Measurements from ENCODE around the gene RANBP10. TPM values are rescaled to one million over a fixed set of nuclear protein-coding genes. Genes with fewer than 3 reads are reported as not detected.
"Not testable (repeated sequence)": the region's sequence is repeated elsewhere in the genome, so short reads cannot be mapped to it uniquely, and the experiment has no call there.

RANBP10 gene
- total RNA-seq, result 34.4 and 36.4 TPM in 2 replicates

- intact Hi-C loops (cut with micrococcal nuclease), result loop anchor here (1.0 to 5.0 kb wide), 19 partner anchors 10 to 579 kb away; partner anchors contain the start of genes ACD, ATP6V0D1, C16orf86 and CTCF
These were observed at the start of gene RANBP10, which contains the start of gene TSNAXIP1 for GRCh38 chr16:67806428-67807147. RANBP10 (minus strand) TSS chr16:67806560; CDS start chr16:67806536, 24 bp downstream. TSNAXIP1 (plus strand) TSS chr16:67806889; CDS start chr16:67807150, 261 bp downstream.

- intact Hi-C loops (cut with micrococcal nuclease), result no loop called here
These were observed 49.4 kb upstream of the RANBP10 start for GRCh38 chr16:67855789-67856188.

GRCh38 chr16:67853670-67854069 lies 47.3 kb upstream of the RANBP10 start:
- intact Hi-C loops (cut with micrococcal nuclease), result no loop called here

GRCh38 chr16:67848118-67848517 lies 41.8 kb upstream of the RANBP10 start:
- intact Hi-C loops (cut with micrococcal nuclease), result loop anchor here (5.0 to 10.0 kb wide), 3 partner anchors 467 to 833 kb away; partner anchors contain the start of genes PRMT7 and SLC7A6OS

GRCh38 chr16:67847064-67847861 lies 40.9 kb upstream of the RANBP10 start, which contains the start of gene CENPT:
CENPT (minus strand) TSS chr16:67847693; CDS start chr16:67833859, 13,834 bp downstream.
- intact Hi-C loops (cut with micrococcal nuclease), result loop anchor here (5.0 to 10.0 kb wide), 3 partner anchors 468 to 832 kb away; partner anchors contain the start of genes PRMT7 and SLC7A6OS

GRCh38 chr16:67846320-67847063 lies 40.1 kb upstream of the RANBP10 start, which contains the start of gene NUTF2:
NUTF2 (plus strand) TSS chr16:67846933; CDS start chr16:67865131, 18,198 bp downstream.
- intact Hi-C loops (cut with micrococcal nuclease), result loop anchor here (1.0 to 10.0 kb wide), 13 partner anchors 13 to 832 kb away; partner anchors contain the start of genes ACD, CTCF, GFOD2 and NFATC3

GRCh38 chr16:67846063-67846319 lies 39.6 kb upstream of the RANBP10 start:
- intact Hi-C loops (cut with micrococcal nuclease), result loop anchor here (1.0 to 10.0 kb wide), 13 partner anchors 13 to 831 kb away; partner anchors contain the start of genes ACD, CTCF, GFOD2 and NFATC3

- intact Hi-C loops (cut with micrococcal nuclease), result loop anchor here (1.0 to 10.0 kb wide), 13 partner anchors 12 to 831 kb away; partner anchors contain the start of genes ACD, CTCF, GFOD2 and NFATC3
These were observed 39.1 kb upstream of the RANBP10 start for GRCh38 chr16:67845291-67846062.

- intact Hi-C loops (cut with micrococcal nuclease), result loop anchor here (5.0 to 10.0 kb wide), 4 partner anchors 393 to 830 kb away; partner anchors contain the start of genes ESRP2, PRMT7, SLC7A6OS and TMEM208
These were observed 38.1 kb upstream of the RANBP10 start for GRCh38 chr16:67844497-67844896.

GRCh38 chr16:67843343-67843765 lies 37.0 kb upstream of the RANBP10 start:
- intact Hi-C loops (cut with micrococcal nuclease), result loop anchor here (2.0 to 10.0 kb wide), 5 partner anchors 363 to 829 kb away; partner anchors contain the start of genes ATP6V0D1, ESRP2, PRMT7 and SLC7A6OS

- intact Hi-C loops (cut with micrococcal nuclease), result loop anchor here (1.0 to 10.0 kb wide), 12 partner anchors 9 to 828 kb away; partner anchors contain the start of genes ATP6V0D1, CTCF, ESRP2 and GFOD2
These were observed 36.4 kb upstream of the RANBP10 start for GRCh38 chr16:67842509-67843342.

- intact Hi-C loops (cut with micrococcal nuclease), result loop anchor here (1.0 to 10.0 kb wide), 12 partner anchors 9 to 827 kb away; partner anchors contain the start of genes ATP6V0D1, CTCF, ESRP2 and GFOD2
These were observed 35.6 kb upstream of the RANBP10 start, which contains the start of gene THAP11 for GRCh38 chr16:67841816-67842508. THAP11 (plus strand) TSS chr16:67842320; CDS start chr16:67842555, 235 bp downstream.

- intact Hi-C loops (cut with micrococcal nuclease), result loop anchor here (5.0 to 10.0 kb wide), 4 partner anchors 396 to 827 kb away; partner anchors contain the start of genes ESRP2, PRMT7, SLC7A6OS and TMEM208
These were observed 34.9 kb upstream of the RANBP10 start for GRCh38 chr16:67841198-67841815.

GRCh38 chr16:67837811-67838210 lies 31.5 kb upstream of the RANBP10 start:
- intact Hi-C loops (cut with micrococcal nuclease), result no loop called here

- intact Hi-C loops (cut with micrococcal nuclease), result not testable (repeated sequence)
These were observed 30.8 kb upstream of the RANBP10 start for GRCh38 chr16:67837190-67837589.

GRCh38 chr16:67834242-67834614 lies 27.9 kb upstream of the RANBP10 start:
- intact Hi-C loops (cut with micrococcal nuclease), result loop anchor here (5.0 kb wide), 1 partner anchor 393 kb away; no protein-coding TSS in a partner anchor
